HG03378 (cell line): ENCODE results near the gene VTI1A.

Experiments used
- ATAC-seq: cut with Tn5 transposase; IDR thresholded peaks from one replicate; pipeline ENCODE4 v1.9.1; 2021; ENCODE audit warnings: mild to moderate bottlenecking, moderate library complexity; ENCODE audit not compliant: unreplicated experiment

VTI1A gene

DNA sequence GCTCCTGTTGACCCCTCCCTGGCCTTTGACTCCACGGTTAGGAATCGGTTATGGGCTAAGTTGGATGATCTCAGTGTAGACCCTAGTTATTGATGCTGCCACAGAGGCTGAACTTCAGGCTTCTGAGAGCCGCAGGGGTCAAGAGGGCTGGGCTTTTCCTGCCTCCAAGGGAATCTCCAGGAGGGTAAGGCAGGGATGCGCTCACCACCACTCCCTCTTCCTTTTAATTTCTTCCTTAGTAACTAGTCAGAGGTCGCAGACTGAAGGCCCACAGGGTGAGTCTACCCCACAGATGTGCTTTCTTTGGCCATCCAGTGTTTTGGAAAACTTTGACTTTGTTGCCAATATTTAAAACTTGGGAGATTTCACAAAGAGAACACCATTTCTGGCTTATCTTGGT, 352.0 kb downstream of the VTI1A start:
- ATAC-seq: no peak

DNA sequence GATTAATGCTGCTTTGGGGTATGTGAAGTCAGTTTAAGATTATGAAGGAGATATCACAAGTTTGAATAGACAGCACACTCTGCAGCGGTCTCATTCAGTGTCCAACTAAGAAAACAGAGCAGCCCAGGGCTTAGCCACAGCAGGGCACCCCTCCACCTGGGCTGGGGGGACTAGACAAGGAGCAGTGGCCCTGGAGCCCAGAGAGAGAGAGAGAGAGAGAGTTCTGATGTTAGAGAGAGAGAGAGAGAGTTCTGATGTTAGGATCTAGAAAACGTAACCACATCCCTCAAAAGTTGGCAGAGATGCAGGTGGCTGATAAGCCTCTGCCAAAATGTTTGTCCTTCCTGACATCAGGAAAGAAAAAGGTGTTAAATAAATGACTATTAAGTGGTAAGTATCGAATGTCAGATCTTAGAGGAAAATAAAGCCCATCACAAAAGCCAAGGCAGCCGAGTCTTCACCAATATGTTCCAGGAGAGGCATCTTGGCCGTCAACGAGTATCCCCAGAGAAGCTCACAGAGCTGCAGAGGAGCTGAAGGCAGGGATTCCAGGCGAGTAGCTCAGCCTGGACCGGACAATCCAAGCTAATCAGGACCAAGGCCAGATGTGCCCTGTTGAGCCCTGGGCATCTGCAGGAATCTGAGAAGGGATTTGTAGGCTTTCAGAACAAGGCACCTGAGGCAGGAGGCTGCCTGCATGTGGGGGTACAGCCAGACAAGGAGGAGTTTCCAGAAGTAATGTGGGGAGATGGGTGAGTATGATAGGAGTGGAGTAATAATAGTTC, 352.9 kb downstream of the VTI1A start:
- ATAC-seq: no peak

DNA sequence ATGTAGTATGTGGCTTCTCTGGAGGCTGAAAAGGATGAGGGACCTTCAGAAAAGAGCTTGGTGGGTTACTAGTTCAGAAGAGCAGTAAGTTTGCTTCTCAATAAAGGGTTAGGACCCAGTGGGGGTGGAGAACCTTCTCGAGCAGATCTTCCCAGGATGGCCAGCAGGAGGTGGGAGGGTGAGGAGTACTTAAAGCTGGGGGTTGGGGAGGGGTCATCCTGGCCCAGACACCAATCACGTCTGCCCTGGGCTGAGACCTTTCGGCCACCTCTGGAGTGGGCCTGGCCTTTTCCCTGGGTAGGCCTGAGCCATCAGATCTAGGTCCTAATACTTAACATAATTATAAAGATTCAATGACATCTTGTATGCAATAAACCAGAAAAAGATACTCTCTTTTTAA, 354.0 kb downstream of the VTI1A start:
- no peak for ATAC-seq

DNA sequence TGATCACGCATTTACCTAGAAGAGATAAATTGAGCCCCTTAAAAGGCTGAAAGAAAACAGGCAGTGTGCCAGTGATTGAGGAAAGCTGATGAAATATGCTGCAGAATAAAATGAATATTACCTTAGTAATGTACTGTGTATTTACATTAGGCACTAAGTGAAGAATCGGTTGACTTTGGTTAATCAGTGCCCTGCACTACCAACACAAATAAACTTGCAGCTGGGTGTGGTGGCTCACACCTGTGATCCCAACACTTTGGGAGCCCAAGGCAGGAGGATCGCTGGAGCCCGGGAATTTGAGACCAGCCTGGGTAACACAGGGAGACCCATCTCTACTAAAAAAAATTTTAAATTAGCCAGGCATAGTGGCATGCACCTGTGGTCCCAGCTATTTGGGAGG, 354.7 kb downstream of the VTI1A start:
- no peak for ATAC-seq

DNA sequence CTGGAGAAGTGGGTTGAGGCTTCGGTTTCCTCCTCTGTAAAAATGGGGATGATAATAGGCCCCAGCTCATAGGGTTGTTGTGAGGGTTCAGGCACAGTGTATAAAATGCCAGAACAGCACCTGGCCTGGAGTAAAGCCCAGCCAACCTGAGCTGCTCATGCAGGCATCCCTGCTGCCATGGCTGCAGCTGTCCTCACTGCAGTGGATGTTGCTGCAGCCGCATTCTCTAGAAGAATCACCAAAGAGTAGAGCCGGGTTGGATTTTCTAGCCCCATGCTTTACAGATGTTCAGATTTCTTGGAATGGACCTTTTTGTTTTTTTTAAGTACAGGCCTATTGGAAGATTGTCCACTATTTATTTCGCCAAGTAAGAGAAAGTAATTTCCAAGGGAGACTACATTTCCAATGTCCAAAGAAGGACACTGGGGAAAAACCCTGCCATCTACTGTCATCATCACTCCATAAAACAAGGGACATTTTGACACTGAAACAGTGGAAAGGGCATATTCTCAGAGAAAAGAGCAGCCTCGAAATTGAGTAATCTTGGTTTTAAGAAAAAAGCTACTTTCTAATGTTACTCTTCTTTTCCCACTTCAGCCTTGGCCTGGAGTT, 355.5 kb downstream of the VTI1A start:
- ATAC-seq: no peak

DNA sequence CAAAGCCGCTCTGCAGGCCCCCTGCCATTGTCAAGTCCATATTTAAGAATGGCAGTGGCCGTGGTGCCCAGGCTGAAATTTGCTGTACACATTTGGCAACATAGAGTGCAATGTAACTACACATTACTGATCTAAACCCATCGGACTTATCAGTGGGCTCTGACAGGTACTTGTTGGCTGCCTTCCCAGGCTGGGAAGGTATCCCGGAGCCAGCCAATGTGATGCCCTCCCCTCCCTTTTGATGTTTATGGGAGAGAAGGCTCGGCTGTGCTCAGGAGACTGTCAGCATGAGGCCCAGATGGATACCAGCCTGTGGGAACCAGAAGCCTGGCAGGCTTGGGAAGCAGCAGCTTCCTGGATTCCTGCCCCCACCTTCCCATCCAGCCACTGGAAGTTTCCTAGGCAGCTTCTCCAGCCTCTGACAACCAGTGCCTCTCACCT, 357.0 kb downstream of the VTI1A start:
- ATAC-seq: no peak

DNA sequence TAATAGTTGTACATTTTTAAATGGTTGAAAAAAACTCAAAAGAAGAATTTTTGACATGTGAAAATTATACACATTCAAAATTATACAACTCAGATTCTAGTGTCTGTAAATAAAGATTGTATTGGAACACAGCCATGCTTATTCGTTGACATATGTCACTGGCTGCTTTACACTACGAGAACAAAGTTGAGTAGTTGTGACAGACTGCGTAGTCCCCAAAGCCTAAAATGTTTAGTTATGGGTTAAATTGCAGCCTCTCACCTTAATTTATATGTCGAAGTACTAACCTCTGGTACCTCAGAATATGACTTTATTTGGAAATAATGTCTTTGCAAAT, 358.2 kb downstream of the VTI1A start:
- ATAC-seq: no peak

DNA sequence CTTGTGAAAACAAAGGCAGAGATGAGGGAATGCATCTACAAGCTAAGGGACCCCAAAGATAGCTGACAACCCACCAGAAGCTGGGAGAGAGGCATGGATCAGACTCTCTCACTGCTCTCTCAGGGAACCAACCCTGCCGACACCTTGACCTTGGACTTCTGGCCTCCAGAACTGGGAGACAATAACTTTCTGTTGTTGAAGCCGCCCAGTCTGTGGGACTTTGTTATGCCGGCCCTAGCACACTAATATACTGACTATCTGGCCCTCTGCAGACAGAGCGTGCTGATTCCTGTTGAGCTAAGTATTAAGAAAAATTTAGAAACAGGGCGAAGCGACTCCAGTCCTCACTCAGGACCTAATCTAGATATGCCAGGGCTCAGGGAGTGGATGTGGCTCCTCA, 358.7 kb downstream of the VTI1A start:
- ATAC-seq: no peak

DNA sequence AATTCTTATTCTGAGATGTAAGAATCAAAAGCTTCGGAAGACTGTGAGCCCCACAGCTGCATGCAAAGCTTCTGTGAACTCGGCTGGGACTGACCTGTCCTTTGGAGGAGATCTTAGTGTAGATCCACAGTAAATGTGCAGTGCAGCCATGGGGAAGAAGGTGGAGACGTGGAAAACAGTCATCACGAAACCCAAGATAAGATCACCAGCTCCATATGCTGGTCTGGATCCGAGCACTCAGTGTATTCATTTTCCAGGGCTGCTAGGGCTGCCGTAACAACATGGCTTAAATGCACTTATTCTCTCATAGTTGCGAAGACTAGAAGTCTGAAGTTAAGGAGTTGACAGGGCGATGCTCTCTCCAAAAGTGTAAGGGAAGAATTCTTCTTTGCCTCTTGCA, 360.0 kb downstream of the VTI1A start:
- ATAC-seq: no peak

DNA sequence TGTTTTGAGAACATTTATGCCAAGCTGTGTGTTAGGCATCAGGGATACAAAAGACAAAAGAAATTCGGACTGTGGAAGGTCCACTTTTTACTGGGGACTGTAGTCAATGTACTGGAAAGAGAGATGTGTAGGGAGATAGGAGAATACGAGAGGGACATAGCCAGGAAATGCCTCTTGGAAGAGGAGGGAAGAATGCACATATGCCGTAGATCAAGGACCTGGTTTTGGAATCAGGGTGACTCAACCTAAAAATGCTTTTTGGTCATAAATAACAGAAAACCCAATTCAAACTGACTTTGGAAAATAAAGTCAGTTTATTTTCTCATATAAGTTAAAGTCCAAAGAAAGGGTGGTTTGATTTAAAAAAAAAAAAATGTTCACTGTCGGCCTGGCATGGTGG, 362.7 kb downstream of the VTI1A start:
- ATAC-seq: no peak

DNA sequence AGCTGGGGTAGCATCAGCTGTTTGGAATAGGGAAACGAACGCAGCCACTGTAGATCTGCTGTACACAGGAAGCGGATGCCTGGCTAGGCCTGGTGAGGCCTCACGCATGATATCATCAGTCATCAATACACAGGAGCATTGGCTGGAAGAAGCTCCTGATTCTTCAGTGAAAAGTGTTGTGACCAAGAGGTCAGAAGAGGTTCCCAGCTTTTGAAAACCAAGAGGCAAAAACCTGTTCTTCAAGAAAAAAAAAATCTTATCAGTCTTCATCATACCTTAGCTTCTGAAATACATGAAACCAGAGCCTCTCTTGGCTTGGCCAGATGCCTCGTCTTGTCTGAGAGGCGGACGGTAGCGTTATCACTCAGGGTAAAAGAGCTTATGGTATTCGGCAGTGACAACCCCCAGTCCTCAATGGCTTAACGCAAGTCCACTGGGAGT, 363.7 kb downstream of the VTI1A start:
- ATAC-seq: no peak

DNA sequence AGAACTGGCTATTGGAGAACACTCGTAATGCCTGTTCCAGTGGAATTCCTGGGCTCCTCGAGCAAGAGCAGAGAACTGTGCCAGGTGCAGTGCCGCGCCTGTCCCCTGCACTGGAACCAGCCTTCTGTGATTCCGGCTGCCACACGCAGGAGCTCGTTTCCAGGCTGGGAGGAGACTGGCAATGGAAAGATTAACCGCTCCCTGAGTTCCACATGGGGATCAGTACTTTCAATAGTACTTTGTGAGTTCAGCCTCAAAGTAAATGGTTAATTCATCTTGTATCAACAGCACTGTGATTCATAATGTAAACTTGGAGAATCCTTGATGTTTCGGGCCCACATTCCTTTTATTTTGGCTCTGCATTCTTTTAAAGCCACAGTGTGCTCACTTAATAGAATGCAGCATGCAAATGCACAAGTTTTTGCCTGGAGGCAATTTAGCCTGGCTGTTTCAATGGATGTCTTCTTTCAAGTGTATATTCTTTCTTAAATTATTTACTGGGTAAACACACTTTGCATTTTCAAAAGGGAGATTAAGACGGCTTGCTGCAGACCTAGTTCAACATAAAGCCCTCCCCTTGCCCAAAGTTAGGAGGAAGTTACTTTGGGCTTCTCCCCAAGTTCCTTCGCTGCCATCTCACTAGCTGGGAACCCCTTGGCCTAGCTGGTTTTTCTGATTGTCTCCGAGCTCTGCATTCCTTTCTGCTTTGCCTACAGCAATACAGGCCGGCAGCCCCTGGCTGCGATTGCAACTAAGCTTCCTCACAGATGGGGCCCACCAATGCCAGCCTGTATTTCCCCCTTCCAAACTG, 364.9 kb downstream of the VTI1A start:
- no peak for ATAC-seq

DNA sequence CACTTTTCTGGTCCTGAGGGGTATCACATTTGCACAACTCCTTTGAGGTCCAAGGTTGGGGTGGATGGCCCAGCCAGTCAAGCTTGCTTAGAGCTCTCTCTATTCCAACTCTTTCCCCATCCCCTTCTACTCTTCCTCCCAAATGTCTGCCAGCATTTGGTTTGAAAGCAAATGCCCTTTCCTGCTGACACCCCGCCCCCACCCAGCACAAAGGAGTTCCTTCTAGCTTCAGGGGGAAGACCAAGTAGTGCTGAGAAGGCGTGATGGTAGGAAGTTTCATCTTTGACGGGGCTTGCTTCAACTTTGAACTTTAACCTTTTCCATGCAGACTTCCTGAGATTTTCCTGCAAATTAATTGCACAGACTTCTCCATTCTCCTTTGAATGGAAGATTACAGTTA, 365.6 kb downstream of the VTI1A start:
- no peak for ATAC-seq

DNA sequence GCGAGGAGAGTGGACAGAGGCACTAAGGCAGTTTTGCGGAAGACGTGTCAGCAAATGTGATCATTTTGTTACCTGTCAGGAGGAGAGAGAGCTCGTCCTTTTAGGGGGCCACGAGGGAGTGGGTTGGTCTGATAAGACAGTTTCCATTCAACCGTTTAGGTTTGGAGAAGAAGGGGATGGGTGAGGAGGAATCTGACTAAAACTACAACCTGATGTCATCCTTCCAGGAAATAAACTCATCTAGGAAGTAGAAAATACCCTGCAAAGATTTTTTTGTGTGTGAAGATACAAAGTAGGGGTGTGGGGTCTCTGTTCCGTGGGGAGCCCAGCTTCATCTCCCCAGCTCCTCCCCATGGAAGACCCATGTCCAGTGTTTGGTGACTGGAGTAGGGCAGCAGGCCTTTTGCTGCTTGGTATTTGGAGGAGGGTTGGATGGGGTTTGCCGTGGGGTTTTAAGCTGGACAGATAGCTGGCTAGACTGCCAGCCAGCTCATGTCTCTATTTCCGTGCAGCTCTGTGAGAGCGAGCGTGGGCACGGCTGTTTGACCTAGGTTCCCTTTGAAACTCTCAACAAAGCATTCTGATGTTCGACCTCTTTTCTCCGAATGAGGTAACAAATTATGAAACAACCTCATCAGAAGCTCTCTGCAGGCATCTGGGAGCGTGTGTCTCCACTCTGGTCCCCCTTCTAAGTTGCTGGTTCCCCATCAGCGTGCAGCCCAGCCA, 367.0 kb downstream of the VTI1A start:
- ATAC-seq: no peak

DNA sequence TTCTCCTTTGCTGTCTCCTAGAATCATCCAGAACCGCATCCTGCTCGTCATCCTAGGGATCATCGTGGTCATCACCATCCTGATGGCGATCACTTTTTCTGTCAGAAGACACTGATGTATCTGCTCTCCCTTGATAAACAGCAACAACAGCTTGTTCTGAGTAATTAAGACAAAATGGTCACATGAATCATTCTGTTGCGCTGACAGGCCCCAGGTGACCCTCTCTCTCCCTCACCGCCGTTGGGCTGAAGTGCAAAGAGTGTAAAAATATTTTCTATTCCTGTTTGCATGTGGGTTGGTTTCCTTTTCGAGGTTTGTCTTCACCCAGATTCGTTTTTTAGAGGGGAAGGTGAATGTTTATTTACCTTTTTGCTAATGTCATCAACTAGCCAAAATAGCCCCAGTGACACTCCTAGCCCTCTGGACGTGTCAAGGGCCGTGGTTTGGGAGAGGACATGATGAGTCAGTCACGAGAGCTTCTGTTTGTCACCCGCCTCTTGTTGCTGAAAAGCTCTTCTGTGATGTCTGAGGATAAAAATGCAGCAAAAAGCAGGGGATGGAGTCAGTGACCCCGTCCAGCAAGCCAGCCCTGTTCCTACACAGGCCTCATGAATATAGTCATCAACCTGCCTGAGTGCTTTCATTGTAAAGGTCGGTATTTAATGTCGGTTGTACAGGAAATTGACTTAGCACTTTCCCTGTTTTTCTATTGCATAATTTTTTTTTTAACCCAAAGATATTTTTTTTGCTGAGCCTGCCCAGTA, 368.4 kb downstream of the VTI1A start:
- ATAC-seq: no peak

DNA sequence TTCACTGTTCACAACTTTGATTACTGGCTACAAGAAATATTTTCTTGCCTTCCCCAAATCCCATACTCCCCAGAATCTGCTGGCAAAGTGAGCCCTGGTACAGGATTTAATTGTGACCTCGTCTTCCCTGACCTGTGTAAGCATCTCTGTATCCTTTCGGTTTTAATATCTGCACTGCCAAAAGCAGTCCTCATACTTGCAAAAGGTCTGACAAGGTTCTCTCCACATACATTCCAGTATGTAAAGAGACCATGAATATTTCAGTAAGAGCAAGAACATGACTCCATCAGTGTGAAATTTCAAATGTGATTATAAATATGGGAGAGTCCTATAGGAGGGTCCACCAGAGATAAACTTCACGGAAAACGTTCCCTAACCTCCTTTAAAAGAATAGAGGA, 369.0 kb downstream of the VTI1A start:
- ATAC-seq: no peak

DNA sequence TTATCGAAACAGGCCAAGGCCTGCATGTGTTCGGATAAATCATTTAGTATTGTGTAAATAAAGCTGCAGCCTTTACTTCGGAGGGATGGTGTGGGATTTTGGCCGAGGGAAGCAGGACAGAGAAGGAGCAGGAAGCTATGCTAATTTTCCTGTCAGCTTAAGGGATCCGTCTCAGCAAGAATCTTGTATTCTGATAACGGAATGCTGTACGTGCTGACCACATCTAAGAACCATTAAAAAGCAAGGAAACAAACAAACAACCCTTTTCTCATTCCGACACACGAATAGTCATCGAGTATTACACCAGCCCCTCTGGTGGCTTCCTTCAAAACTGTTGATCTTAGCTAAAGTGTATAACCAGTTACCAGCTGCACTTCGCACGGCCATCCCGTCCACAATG, 369.9 kb downstream of the VTI1A start:
- no peak for ATAC-seq

DNA sequence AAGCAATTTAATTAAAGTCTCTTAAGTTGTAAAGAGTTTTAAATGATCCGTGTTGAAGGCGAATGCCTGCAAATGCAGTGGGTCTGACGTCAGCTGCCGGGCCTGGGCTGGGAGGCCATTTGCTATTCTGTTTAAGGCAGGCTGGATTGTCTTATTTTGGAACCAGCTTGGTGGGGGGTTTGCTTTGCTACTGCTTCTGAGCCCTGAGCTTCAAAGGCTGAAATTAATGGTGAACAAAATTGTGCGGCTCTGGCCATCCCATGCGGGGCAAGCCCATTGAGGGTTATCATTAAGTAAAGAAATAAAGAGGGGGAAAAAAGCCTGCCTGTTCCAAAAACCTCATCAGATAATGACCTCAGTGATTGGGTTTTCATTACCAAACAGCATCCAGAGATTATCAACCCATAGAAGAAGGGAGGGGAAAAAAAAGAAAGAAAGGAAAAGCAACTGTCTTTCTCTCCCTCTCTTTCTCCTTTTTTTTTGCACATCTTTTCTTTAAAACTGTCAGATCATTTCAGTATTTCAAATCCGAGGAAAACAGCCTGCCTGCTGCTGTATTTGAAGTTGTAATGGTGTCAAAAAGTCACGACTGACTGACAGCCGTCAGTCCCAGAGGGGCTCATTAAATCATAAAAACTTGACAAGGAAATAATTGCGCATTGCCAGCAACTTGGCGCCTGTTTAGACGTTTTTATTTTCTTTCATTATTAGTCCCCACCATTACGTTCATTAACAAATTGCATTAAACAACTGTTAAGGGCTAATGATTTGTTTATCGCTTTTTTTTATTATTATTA, 371.2 kb downstream of the VTI1A start:
- no peak for ATAC-seq

DNA sequence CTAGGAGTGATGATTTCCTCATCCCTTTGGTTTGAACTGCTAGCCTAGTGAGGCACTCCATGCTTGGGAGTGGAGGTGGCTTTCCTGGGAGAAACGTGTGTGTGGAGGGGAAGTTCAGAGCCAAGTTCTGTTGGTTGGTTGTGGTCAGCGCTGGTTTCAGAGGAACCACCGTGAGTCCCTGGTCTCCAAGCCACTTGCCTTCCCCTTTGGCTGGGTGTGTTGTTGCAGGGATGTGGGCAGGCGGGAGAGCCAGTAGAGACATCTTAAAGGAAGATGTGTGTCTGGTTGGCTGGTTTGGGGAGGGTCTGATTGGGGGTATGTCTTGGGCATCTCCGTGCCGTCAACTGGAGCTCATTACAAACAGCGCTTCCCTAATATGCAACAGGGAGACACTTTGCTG, 372.2 kb downstream of the VTI1A start:
- ATAC-seq: no peak

DNA sequence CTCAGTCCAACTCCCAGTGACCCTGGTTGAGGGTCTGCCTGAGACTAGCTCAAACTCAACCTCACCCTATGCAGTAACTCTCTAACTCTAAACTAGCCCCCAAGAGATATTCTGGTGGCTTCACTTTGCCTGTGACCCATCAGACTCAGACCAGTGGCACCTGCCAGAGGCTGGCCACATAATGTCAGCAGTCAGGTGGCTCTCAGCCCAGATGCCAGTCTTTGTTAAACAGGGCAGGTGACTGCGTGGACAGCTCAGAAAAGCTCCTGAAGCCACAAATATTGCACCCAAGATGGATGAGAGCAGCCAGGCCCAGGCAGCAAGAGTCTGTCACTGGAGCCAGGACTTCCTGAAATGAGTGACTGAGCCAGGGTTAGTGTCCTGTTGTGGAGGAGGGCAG, 373.3 kb downstream of the VTI1A start:
- no peak for ATAC-seq
